Measurements from ENCODE around the gene CLN6.
"Not testable (repeated sequence)": the region's sequence is repeated elsewhere in the genome, so short reads cannot be mapped to it uniquely, and the experiment has no call there.

Gene CLN6

DNA sequence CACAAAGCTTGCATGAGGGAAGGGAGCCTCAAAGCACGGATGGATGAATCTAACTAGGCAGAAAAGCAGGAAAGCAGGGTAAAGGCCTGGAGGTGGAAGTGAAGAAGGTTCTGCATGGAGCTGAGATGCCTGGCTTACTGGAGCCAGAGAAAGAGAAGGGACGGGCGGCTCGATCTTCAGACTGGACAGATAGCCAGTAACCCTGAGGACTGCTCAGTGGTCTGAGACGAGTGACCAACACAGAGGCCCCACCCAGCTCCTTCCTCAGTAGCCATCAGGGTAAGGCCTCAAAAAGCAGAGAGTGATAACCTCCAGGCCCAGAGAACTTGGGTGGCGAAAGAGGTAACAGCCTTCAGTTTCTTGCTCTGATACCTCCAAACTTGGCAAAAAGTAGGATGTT is 6.4 kb downstream of the CLN6 start:
- Histone ChIP-seq H3K9ac (ENCODE audit: low read depth, low read length, poor library complexity, severe bottlenecking) (no peak overlapping the region), H3K27me3 (ENCODE audit: insufficient read depth, low read length, poor library complexity, severe bottlenecking) (no peaks in the 10 kb centered on the region), H3K4me3 (ENCODE audit: low read length, poor library complexity, severe bottlenecking) (no peak overlapping the region), H3K36me3 (ENCODE audit: insufficient read depth, low read length) (peaks cover 12% of the 10 kb centered on the region; the same call in 1 of the 2 replicates), H3K79me2 (ENCODE audit: insufficient read depth, low read length) (peaks cover 88% of the 10 kb centered on the region), H3K9me2 (replicated peaks; ENCODE audit: low read depth, low read length) (no peaks in the 10 kb centered on the region), H3K9me3 (ENCODE audit: insufficient read depth, low read depth, low read length) (no peaks in the 10 kb centered on the region), H4K20me1 (ENCODE audit: insufficient read depth, low read length, poor library complexity, severe bottlenecking) (peaks cover 34% of the 10 kb centered on the region), H3K4me2 (ENCODE audit: low read depth, low read length, poor library complexity, severe bottlenecking) (peak overlapping the region; percentile 98), H3F3A (ENCODE audit: low read depth) (peaks cover 8% of the 10 kb centered on the region), H3K4me1 (ENCODE audit: insufficient read depth, low read length, poor library complexity, severe bottlenecking) (peaks cover 36% of the 10 kb centered on the region), H2AFZ (ENCODE audit: low read length) (no peak overlapping the region)
- TF ChIP-seq, protein P1, sequence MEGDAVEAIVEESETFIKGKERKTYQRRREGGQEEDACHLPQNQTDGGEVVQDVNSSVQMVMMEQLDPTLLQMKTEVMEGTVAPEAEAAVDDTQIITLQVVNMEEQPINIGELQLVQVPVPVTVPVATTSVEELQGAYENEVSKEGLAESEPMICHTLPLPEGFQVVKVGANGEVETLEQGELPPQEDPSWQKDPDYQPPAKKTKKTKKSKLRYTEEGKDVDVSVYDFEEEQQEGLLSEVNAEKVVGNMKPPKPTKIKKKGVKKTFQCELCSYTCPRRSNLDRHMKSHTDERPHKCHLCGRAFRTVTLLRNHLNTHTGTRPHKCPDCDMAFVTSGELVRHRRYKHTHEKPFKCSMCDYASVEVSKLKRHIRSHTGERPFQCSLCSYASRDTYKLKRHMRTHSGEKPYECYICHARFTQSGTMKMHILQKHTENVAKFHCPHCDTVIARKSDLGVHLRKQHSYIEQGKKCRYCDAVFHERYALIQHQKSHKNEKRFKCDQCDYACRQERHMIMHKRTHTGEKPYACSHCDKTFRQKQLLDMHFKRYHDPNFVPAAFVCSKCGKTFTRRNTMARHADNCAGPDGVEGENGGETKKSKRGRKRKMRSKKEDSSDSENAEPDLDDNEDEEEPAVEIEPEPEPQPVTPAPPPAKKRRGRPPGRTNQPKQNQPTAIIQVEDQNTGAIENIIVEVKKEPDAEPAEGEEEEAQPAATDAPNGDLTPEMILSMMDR (conservative IDR thresholded peaks at IDR 0.05; ENCODE audit: low read length): no peak
- no peak for TF ChIP-seq EZH2phosphoT487 (IDR thresholded peaks at IDR 0.05; ENCODE audit: borderline replicate concordance)

DNA sequence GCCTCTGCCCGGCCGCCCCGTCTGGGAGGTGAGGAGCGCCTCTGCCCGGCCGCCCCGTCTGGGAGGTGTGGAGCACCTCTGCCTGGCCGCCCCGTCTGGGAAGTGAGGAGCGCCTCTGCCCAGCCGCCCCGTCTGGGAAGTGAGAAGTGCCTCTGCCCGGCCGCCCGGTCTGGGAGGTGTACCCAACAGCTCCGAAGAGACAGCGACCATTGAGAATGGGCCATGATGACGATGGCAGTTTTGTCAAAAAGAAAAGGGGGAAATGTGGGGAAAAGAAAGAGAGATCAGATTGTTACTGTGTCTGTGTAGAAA is 7.1 kb downstream of the CLN6 start:
- H3K4me3 ChIP-seq (ENCODE audit: low read length, poor library complexity, severe bottlenecking); H3F3A ChIP-seq (ENCODE audit: low read depth); H3K9me2 ChIP-seq (replicated peaks; ENCODE audit: low read depth, low read length); H3K9ac ChIP-seq (ENCODE audit: low read depth, low read length, poor library complexity, severe bottlenecking); H3K4me2 ChIP-seq (ENCODE audit: low read depth, low read length, poor library complexity, severe bottlenecking); H3K27me3 ChIP-seq (ENCODE audit: insufficient read depth, low read length, poor library complexity, severe bottlenecking); H3K9me3 ChIP-seq (ENCODE audit: insufficient read depth, low read depth, low read length); H2AFZ ChIP-seq (ENCODE audit: low read length): not testable (repeated sequence)
- Histone ChIP-seq H4K20me1 (ENCODE audit: insufficient read depth, low read length, poor library complexity, severe bottlenecking) (peaks cover 31% of the 10 kb centered on the region), H3K36me3 (ENCODE audit: insufficient read depth, low read length) (peaks cover 19% of the 10 kb centered on the region; the same call in 1 of the 2 replicates), H3K79me2 (ENCODE audit: insufficient read depth, low read length) (peaks cover 88% of the 10 kb centered on the region), H3K4me1 (ENCODE audit: insufficient read depth, low read length, poor library complexity, severe bottlenecking) (peaks cover 30% of the 10 kb centered on the region)

DNA sequence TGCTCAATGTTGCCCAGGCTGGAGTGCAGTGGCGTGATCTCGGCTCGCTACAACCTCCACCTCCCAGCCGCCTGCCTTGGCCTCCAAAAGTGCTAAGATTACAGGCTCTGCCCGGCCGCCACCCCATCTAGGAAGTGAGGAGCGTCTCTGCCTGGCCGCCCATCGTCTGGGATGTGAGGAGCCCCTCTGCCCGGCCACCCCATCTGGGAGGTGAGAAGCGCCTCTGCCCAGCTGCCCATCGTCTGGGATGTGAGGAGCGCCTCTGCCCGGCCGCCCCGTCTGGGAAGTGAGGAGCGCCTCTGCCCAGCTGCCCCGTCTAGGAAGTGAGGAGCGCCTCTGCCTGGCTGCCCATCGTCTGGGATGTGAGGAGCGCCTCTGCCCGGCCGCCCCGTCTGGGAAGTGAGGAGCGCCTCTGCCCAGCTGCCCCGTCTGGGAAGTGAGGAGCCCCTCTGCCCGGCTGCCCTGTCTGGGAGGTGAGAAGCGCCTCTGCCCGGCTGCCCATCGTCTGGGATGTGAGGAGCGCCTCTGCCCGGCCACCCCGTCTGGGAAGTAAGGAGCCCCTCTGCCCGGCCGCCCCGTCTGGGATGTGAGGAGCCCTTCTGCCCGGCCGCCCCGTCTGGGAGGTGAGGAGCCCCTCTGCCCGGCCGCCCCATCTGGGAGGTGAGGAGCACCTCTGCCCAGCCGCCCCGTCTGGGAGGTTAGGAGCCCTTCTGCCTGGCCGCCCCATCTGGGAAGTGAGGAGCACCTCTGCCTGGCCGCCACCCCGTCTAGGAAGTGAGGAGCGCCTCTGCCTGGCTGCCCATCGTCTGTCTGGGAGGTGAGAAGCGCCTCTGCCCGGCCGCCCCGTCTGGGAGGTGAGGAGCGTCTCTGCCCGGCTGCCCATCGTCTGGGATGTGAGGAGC is 7.7 kb downstream of the CLN6 start:
- H3K9me3 ChIP-seq (ENCODE audit: insufficient read depth, low read depth, low read length); H3K9ac ChIP-seq (ENCODE audit: low read depth, low read length, poor library complexity, severe bottlenecking); H3F3A ChIP-seq (ENCODE audit: low read depth); H3K4me3 ChIP-seq (ENCODE audit: low read length, poor library complexity, severe bottlenecking); H3K9me2 ChIP-seq (replicated peaks; ENCODE audit: low read depth, low read length); H3K4me2 ChIP-seq (ENCODE audit: low read depth, low read length, poor library complexity, severe bottlenecking); H2AFZ ChIP-seq (ENCODE audit: low read length); H3K27me3 ChIP-seq (ENCODE audit: insufficient read depth, low read length, poor library complexity, severe bottlenecking): not testable (repeated sequence)
- H3K79me2 ChIP-seq (ENCODE audit: insufficient read depth, low read length): peaks cover 88% of the 10 kb centered on the region
- H3K36me3 ChIP-seq (ENCODE audit: insufficient read depth, low read length): peaks cover 26% of the 10 kb centered on the region; the same call in 1 of the 2 replicates
- peaks cover 31% of the 10 kb centered on the region for H4K20me1 ChIP-seq (ENCODE audit: insufficient read depth, low read length, poor library complexity, severe bottlenecking)
- H3K4me1 ChIP-seq (ENCODE audit: insufficient read depth, low read length, poor library complexity, severe bottlenecking): peaks cover 28% of the 10 kb centered on the region

DNA sequence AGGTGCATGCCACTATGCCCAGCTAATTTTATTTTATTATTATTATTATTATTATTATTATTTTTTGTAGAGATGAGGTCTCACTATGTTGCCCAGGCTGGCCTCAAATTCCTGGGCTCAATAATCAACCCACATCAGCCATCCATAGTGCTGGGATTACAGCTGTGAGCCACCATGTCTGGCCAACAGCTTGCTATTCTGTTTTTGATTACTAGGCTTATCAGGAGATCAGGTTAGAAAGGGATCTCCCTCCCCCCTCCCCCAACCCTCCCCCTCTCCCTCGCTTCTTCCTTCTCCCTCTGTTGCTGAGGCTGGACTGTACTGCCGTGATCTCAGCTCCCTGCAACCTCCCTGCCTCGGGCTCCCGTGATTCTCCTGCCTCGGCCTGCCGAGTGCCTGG is 8.6 kb downstream of the CLN6 start:
- H3K9me3 ChIP-seq (ENCODE audit: insufficient read depth, low read depth, low read length): no peaks in the 10 kb centered on the region
- H3K4me1 ChIP-seq (ENCODE audit: insufficient read depth, low read length, poor library complexity, severe bottlenecking): peaks cover 28% of the 10 kb centered on the region
- peaks cover 8% of the 10 kb centered on the region for H3F3A ChIP-seq (ENCODE audit: low read depth)
- H3K79me2 ChIP-seq (ENCODE audit: insufficient read depth, low read length): peaks cover 88% of the 10 kb centered on the region
- H3K4me2 ChIP-seq (ENCODE audit: low read depth, low read length, poor library complexity, severe bottlenecking): no peak overlapping the region
- H3K27me3 ChIP-seq (ENCODE audit: insufficient read depth, low read length, poor library complexity, severe bottlenecking): no peaks in the 10 kb centered on the region
- TF ChIP-seq EZH2phosphoT487 (IDR thresholded peaks at IDR 0.05; ENCODE audit: borderline replicate concordance): no peak
- TF ChIP-seq, protein P1 (conservative IDR thresholded peaks at IDR 0.05; ENCODE audit: low read length): no peak
- H3K9me2 ChIP-seq (replicated peaks; ENCODE audit: low read depth, low read length): no peaks in the 10 kb centered on the region
- no peak overlapping the region for H3K4me3 ChIP-seq (ENCODE audit: low read length, poor library complexity, severe bottlenecking)
- H2AFZ ChIP-seq (ENCODE audit: low read length): no peak overlapping the region
- H3K36me3 ChIP-seq (ENCODE audit: insufficient read depth, low read length): peaks cover 29% of the 10 kb centered on the region; the same call in 1 of the 2 replicates
- H4K20me1 ChIP-seq (ENCODE audit: insufficient read depth, low read length, poor library complexity, severe bottlenecking): peaks cover 31% of the 10 kb centered on the region
- H3K9ac ChIP-seq (ENCODE audit: low read depth, low read length, poor library complexity, severe bottlenecking): no peak overlapping the region
